ENCODE measurements around the gene GPR160. TPM values are rescaled to one million over a fixed set of nuclear protein-coding genes. Genes with fewer than 3 reads are reported as not detected.

The GPR160 gene
- total RNA-seq, 3 donors from 2014 or later (not counting 1 experiment from before 2014, with no cell fraction given), result 1.8 to 5.5 (median 3.8) TPM

DNA sequence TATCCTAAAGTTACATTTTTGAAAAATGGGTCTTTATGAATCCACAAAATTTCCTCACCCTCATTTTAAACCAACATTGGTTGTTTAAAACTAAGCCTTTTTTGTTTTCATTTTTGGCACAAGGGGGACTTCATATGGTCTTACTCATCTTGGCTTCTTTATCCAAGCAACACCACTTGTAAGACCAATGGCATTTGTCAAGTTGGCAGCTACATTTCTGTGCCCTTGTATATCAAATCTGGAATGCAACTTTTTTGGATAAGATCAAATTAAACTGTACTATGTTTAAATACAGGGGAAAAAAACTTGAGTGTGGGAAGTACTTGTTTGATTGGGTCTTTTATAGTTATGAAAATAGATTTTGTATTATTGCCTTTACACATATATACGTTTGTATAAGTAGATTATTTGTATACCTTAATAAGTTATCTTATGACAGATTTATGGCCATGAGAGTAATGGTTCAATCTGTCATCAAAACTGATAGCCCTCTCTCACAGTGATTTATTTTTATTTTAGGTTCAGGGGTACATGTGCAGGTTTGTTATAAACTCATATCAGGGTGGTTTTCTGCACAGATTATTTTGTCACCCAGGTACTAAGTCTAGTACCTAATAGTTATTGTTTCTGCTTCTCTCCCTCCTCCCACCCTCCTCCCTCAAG is 43.4 kb downstream of the GPR160 start:
- H3K27ac Mint-ChIP-seq, result peak overlapping the region in 1 of 2 donors; percentile 10
- H3K27me3 Mint-ChIP-seq (ENCODE audit: low read depth in 2 of 2), result no peaks in the 10 kb centered on the region
- no peaks in the 10 kb centered on the region for H3K9me3 ChIP-seq (ENCODE audit: control insufficient read depth, insufficient read depth, low read length)
- H3K4me3 ChIP-seq (ENCODE audit: low read length), result no peak overlapping the region
- no peaks in the 10 kb centered on the region for H3K4me1 ChIP-seq (ENCODE audit: control insufficient read depth, insufficient read depth, low read length)
- no peaks in the 10 kb centered on the region for H3K9me3 Mint-ChIP-seq
- H3K27ac ChIP-seq (ENCODE audit: low read length), result no peak overlapping the region
- intact Hi-C loops (cut with micrococcal nuclease), result no loop called here
- no peaks in the 10 kb centered on the region for H3K4me1 Mint-ChIP-seq
- WGBS (ENCODE audit: insufficient coverage), result no CpG with 5 or more reads among the region's 1 CpG
- peaks cover 22% of the 10 kb centered on the region for H3K36me3 ChIP-seq (ENCODE audit: control insufficient read depth, insufficient read depth, low read length)
- peaks cover 4% of the 10 kb centered on the region for H3K36me3 Mint-ChIP-seq
- H3K4me3 Mint-ChIP-seq, result no peak overlapping the region
- no peak for ATAC-seq
- TF ChIP-seq, protein P1, sequence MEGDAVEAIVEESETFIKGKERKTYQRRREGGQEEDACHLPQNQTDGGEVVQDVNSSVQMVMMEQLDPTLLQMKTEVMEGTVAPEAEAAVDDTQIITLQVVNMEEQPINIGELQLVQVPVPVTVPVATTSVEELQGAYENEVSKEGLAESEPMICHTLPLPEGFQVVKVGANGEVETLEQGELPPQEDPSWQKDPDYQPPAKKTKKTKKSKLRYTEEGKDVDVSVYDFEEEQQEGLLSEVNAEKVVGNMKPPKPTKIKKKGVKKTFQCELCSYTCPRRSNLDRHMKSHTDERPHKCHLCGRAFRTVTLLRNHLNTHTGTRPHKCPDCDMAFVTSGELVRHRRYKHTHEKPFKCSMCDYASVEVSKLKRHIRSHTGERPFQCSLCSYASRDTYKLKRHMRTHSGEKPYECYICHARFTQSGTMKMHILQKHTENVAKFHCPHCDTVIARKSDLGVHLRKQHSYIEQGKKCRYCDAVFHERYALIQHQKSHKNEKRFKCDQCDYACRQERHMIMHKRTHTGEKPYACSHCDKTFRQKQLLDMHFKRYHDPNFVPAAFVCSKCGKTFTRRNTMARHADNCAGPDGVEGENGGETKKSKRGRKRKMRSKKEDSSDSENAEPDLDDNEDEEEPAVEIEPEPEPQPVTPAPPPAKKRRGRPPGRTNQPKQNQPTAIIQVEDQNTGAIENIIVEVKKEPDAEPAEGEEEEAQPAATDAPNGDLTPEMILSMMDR (IDR thresholded peaks at IDR 0.05), result no peak
- DNase-seq, result no peak
- H3K27me3 ChIP-seq (ENCODE audit: control insufficient read depth, insufficient read depth, low read length), result no peaks in the 10 kb centered on the region

DNA sequence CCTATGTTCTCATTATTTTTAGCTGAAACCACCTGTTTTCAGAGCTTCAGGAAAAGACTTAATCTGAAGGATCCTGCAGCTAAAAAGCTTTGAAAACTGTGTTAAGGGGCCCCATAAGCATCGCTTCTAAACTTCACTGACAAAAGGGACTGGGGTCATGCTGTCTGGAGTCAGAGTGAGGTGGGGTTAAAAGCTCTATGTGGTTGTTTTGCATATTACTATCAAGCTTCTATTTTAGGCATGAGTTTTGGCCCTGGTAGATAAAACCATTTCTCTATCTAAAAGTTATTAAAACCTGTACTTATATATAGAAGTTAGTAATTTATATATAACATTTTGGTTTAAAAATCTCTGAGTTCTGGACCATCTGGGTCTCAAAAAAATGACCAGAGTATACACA is 45.5 kb downstream of the GPR160 start:
- Mint-ChIP-seq H3K27me3 (ENCODE audit: low read depth in 2 of 2) (no peaks in the 10 kb centered on the region), H3K36me3 (peaks cover 4% of the 10 kb centered on the region), H3K27ac (no peak overlapping the region), H3K4me3 (no peak overlapping the region), H3K4me1 (no peaks in the 10 kb centered on the region), H3K9me3 (no peaks in the 10 kb centered on the region)
- ATAC-seq (no peak), DNase-seq (no peak)
- H3K27ac ChIP-seq (ENCODE audit: low read length), result no peak overlapping the region
- no peaks in the 10 kb centered on the region for H3K9me3 ChIP-seq (ENCODE audit: control insufficient read depth, insufficient read depth, low read length)
- H3K27me3 ChIP-seq (ENCODE audit: control insufficient read depth, insufficient read depth, low read length), result no peaks in the 10 kb centered on the region
- 100% methylated on average over 1 of the region's 1 CpG for WGBS (ENCODE audit: insufficient coverage)
- no peaks in the 10 kb centered on the region for H3K4me1 ChIP-seq (ENCODE audit: control insufficient read depth, insufficient read depth, low read length)
- H3K36me3 ChIP-seq (ENCODE audit: control insufficient read depth, insufficient read depth, low read length), result peaks cover 41% of the 10 kb centered on the region
- intact Hi-C loops (cut with micrococcal nuclease), result no loop called here
- H3K4me3 ChIP-seq (ENCODE audit: low read length), result no peak overlapping the region
- TF ChIP-seq, protein P1 (IDR thresholded peaks at IDR 0.05), result no peak

DNA sequence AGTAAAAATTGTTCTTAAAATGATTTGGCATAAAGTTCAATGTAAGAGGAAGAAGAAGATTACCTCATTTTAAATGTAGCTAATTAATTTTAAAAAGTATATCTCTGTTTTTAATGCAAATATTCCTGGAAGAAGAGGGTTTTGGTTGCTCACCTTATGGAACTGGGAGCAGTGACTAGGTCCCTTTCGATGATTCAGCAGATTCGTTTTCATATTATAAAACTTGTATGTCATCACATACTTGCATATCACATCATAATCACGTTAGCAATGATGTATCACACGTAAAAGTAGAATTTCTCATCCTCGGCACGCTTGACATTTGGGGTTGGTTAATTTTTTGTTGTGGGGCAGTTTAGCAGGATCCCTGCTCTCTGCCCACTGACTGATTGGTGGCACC is 47.6 kb downstream of the GPR160 start:
- no peak overlapping the region for H3K4me3 Mint-ChIP-seq
- no peak for ATAC-seq
- no peak overlapping the region for H3K27ac ChIP-seq (ENCODE audit: low read length)
- no peaks in the 10 kb centered on the region for H3K9me3 ChIP-seq (ENCODE audit: control insufficient read depth, insufficient read depth, low read length)
- peaks cover 4% of the 10 kb centered on the region for H3K36me3 Mint-ChIP-seq
- H3K4me1 Mint-ChIP-seq, result no peaks in the 10 kb centered on the region
- no peaks in the 10 kb centered on the region for H3K4me1 ChIP-seq (ENCODE audit: control insufficient read depth, insufficient read depth, low read length)
- TF ChIP-seq, protein P1 (IDR thresholded peaks at IDR 0.05), result no peak
- intact Hi-C loops (cut with micrococcal nuclease), result no loop called here
- H3K36me3 ChIP-seq (ENCODE audit: control insufficient read depth, insufficient read depth, low read length), result peaks cover 54% of the 10 kb centered on the region
- no peaks in the 10 kb centered on the region for H3K27me3 ChIP-seq (ENCODE audit: control insufficient read depth, insufficient read depth, low read length)
- no peak overlapping the region for H3K27ac Mint-ChIP-seq
- no peak overlapping the region for H3K4me3 ChIP-seq (ENCODE audit: low read length)
- DNase-seq, result no peak
- 94% methylated on average over 5 of the region's 6 CpGs for WGBS (ENCODE audit: insufficient coverage)
- H3K27me3 Mint-ChIP-seq (ENCODE audit: low read depth in 2 of 2), result no peaks in the 10 kb centered on the region
- no peaks in the 10 kb centered on the region for H3K9me3 Mint-ChIP-seq

Data from natural killer cell (primary cell).